Right ventricle myocardium inferior (tissue), 1 donor: ENCODE data around the gene MOCS1. TPM values are rescaled to one million over a fixed set of nuclear protein-coding genes. Genes with fewer than 3 reads are reported as not detected.

Experiments
- ATAC-seq: fragments of 200-7000 bp; cut with Tn5 transposase; one replicate; pipeline ENCODE4 v1.9.1; 2020; ENCODE audit warnings: mild to moderate bottlenecking, moderate library complexity
- DNase-seq: peaks from one replicate; pipeline ENCODE4 v3.0.0; 2021; ENCODE audit errors: missing footprints
- intact Hi-C: fragments of 100-400 bp; cut with DNase I; formaldehyde crosslinking; loops from one replicate; pipeline ENCODE4 v1.11.0; 2022
- total RNA-seq: library from RNA; stranded (reverse); fragmentation: NEBNext Ultra II Directional; extraction: Animal tissue kit (Norgen Biotek cat#: 25700); gene quantifications from one replicate; pipeline ENCODE4 v1.2.1, GENCODE V29; 2021
- donor health status: DM: no; HTN: yes; CAD: no; lungs with severe emphysema.

The MOCS1 gene
- total RNA-seq, 1 donor from 2014 or later: 27.2 TPM

GRCh38 chr6:39909701-39910100 is 24.6 kb downstream of the MOCS1 start:
- DNase-seq (no peak), ATAC-seq (no peak)
- intact Hi-C loops: no loop called here

- DNase-seq (no peak), ATAC-seq (no peak)
- intact Hi-C loops: no loop called here
Measured at GRCh38 chr6:39908838-39909583, 25.3 kb downstream of the MOCS1 start.

GRCh38 chr6:39907871-39908575 is 26.2 kb downstream of the MOCS1 start:
- DNase-seq (no peak), ATAC-seq (no peak)
- intact Hi-C loops: no loop called here

GRCh38 chr6:39906318-39906761 is 27.9 kb downstream of the MOCS1 start:
- no peak for ATAC-seq
- intact Hi-C loops: no loop called here
- DNase-seq: no peak

GRCh38 chr6:39905640-39905975 is 28.7 kb downstream of the MOCS1 start:
- DNase-seq (no peak), ATAC-seq (no peak)
- intact Hi-C loops: no loop called here

- intact Hi-C loops: no loop called here
- no peak for ATAC-seq
- DNase-seq: no peak
Measured at GRCh38 chr6:39904946-39905639, 29.2 kb downstream of the MOCS1 start.

GRCh38 chr6:39903656-39904055 is 30.6 kb downstream of the MOCS1 start:
- ATAC-seq (no peak), DNase-seq (no peak)
- intact Hi-C loops: no loop called here

GRCh38 chr6:39902786-39903465 is 31.3 kb downstream of the MOCS1 start:
- intact Hi-C loops: no loop called here
- DNase-seq (no peak), ATAC-seq (no peak)

- DNase-seq (no peak), ATAC-seq (peak; percentile 8)
- intact Hi-C loops: no loop called here
Measured at GRCh38 chr6:39902136-39902535, 32.1 kb downstream of the MOCS1 start.

- DNase-seq: no peak
- peak; percentile 6 for ATAC-seq
- intact Hi-C loops: no loop called here
Measured at GRCh38 chr6:39901670-39902069, 32.6 kb downstream of the MOCS1 start.

GRCh38 chr6:39901116-39901655 is 33.1 kb downstream of the MOCS1 start:
- ATAC-seq: no peak
- intact Hi-C loops: no loop called here
- DNase-seq: no peak

- intact Hi-C loops: no loop called here
- no peak for ATAC-seq
- DNase-seq: no peak
Measured at GRCh38 chr6:39899554-39900295, 34.5 kb downstream of the MOCS1 start.

GRCh38 chr6:39898625-39899024 is 35.6 kb downstream of the MOCS1 start:
- ATAC-seq (no peak), DNase-seq (no peak)
- intact Hi-C loops: no loop called here

- ATAC-seq (no peak), DNase-seq (no peak)
- intact Hi-C loops: no loop called here
Measured at GRCh38 chr6:39897698-39898097, 36.6 kb downstream of the MOCS1 start.

- ATAC-seq (no peak), DNase-seq (no peak)
- intact Hi-C loops: no loop called here
Measured at GRCh38 chr6:39896701-39897100, 37.6 kb downstream of the MOCS1 start.

GRCh38 chr6:39893286-39893685 is 41.0 kb downstream of the MOCS1 start:
- intact Hi-C loops: loop anchor here (5.0 kb wide), 1 partner anchor 531 kb away; no protein-coding TSS in a partner anchor
- DNase-seq (no peak), ATAC-seq (no peak)

GRCh38 chr6:39892490-39893129 is 41.7 kb downstream of the MOCS1 start:
- DNase-seq (no peak), ATAC-seq (peak; percentile 82)
- intact Hi-C loops: loop anchor here (1.0 to 5.0 kb wide), 2 partner anchors 515 to 530 kb away; no protein-coding TSS in a partner anchor

- intact Hi-C loops: loop anchor here (1.0 to 5.0 kb wide), 2 partner anchors 515 to 530 kb away; no protein-coding TSS in a partner anchor
- ATAC-seq (no peak), DNase-seq (no peak)
Measured at GRCh38 chr6:39891976-39892375, 42.3 kb downstream of the MOCS1 start.
